Measurements from ENCODE around the gene ARL3. TPM values are rescaled to one million over a fixed set of nuclear protein-coding genes. Genes with fewer than 3 reads are reported as not detected.
A peak's percentile ranks its signal among the peaks of the same experiment; 100 is the strongest.

ARL3 gene
- total and polyA plus RNA-seq, 2 of the 4 experiments (the other 2 are of a cell fraction): 5.0 to 14.3 TPM

- Histone ChIP-seq H2AK9ac (replicated peaks; ENCODE audit: low read depth, low read length, poor library complexity) (no peak overlapping the region), H4K5ac (ENCODE audit: low read depth, low read length) (no peak overlapping the region), H4K91ac (ENCODE audit: insufficient read depth, low read depth, low read length) (no peak overlapping the region), H3K9me1 (ENCODE audit: insufficient read depth, low read length) (0 out of 2 replicates have a peak, but pooled peaks cover 7% of the 10 kb centered on the region), H3K9ac (ENCODE audit: low read depth, low read length) (no peak overlapping the region), H3K27me3 (ENCODE audit: control insufficient read depth, insufficient read depth, low read length) (no peaks in the 10 kb centered on the region), H3K4ac (ENCODE audit: low read depth, low read length) (no peak overlapping the region), H2AK5ac (ENCODE audit: low read depth, low read length) (peak overlapping the region; percentile 14; the same call in 1 of the 2 replicates), H3K9me3 (ENCODE audit: control insufficient read depth, insufficient read depth, low read length) (no peaks in the 10 kb centered on the region), H3K36me3 (ENCODE audit: control insufficient read depth, insufficient read depth, low read length) (peaks cover 8% of the 10 kb centered on the region), H2BK20ac (ENCODE audit: low read depth, low read length) (no peak overlapping the region), H3K27ac (ENCODE audit: insufficient read depth, low read length) (no peak overlapping the region), H3K4me3 (ENCODE audit: insufficient read depth, low read depth, low read length) (no peak overlapping the region), H3K56ac (ENCODE audit: extremely low read depth, insufficient read depth, low read length) (no peak overlapping the region), H3K14ac (replicated peaks; ENCODE audit: low read depth, low read length) (no peak overlapping the region), H3K4me1 (ENCODE audit: control insufficient read depth, insufficient read depth, low read length) (no peaks in the 10 kb centered on the region), H2BK5ac (ENCODE audit: low read depth, low read length, poor library complexity, severe bottlenecking) (no peak overlapping the region), H4K20me1 (ENCODE audit: insufficient read depth, low read length) (no peaks in the 10 kb centered on the region), H3K79me1 (ENCODE audit: low read depth in 1 of 2, low read length in 2 of 2) (no peaks in the 10 kb centered on the region), H4K8ac (ENCODE audit: low read depth in 2 of 2, low read length in 2 of 2) (peak overlapping the region in 1 of 2 experiments; percentile 39; a peak in 1 of 4 replicates), H2BK120ac (ENCODE audit: low read depth, low read length) (no peak overlapping the region), H3K18ac (ENCODE audit: low read depth, low read length) (no peak overlapping the region), H3K23ac (ENCODE audit: low read depth, low read length) (no peak overlapping the region), H2AFZ (replicated peaks; ENCODE audit: low read length, poor library complexity) (peak overlapping the region; percentile 19), H2BK15ac (ENCODE audit: low read depth, low read length) (no peak overlapping the region), H3K4me2 (ENCODE audit: low read depth, low read length) (no peak overlapping the region)
- no peak for DNase-seq
- TF ChIP-seq ELK1 (IDR thresholded peaks at IDR 0.05; ENCODE audit: borderline replicate concordance, low read depth, low read length) (no peak), SMC3 (IDR thresholded peaks at IDR 0.05; ENCODE audit: low read depth, low read length) (no peak), MAFK (IDR thresholded peaks at IDR 0.05; ENCODE audit: low read depth, low read length) (no peak), RFX5 (IDR thresholded peaks at IDR 0.05; ENCODE audit: low read depth, low read length) (no peak), FOS (IDR thresholded peaks at IDR 0.05; ENCODE audit: low read depth, low read length) (no peak), MXI1 (IDR thresholded peaks at IDR 0.05; ENCODE audit: borderline replicate concordance, low read depth, low read length) (no peak), POLR2A (IDR thresholded peaks at IDR 0.05; ENCODE audit: low read depth, low read length) (no peak), RAD21 (IDR thresholded peaks at IDR 0.05; ENCODE audit: low read length) (no peak), BHLHE40 (IDR thresholded peaks at IDR 0.05; ENCODE audit: low read depth, low read length) (no peak), MAZ (IDR thresholded peaks at IDR 0.05; ENCODE audit: borderline replicate concordance, low read depth, low read length) (no peak), RCOR1 (IDR thresholded peaks at IDR 0.05; ENCODE audit: insufficient replicate concordance, low read length) (no peak), CHD1 (IDR thresholded peaks at IDR 0.05; ENCODE audit: low read depth, low read length) (no peak), CEBPB (IDR thresholded peaks at IDR 0.05; ENCODE audit: low read depth, low read length) (no peak), NFE2L2 (IDR thresholded peaks at IDR 0.05; ENCODE audit: low read depth, low read length) (no peak)
- TF ChIP-seq, protein P1, sequence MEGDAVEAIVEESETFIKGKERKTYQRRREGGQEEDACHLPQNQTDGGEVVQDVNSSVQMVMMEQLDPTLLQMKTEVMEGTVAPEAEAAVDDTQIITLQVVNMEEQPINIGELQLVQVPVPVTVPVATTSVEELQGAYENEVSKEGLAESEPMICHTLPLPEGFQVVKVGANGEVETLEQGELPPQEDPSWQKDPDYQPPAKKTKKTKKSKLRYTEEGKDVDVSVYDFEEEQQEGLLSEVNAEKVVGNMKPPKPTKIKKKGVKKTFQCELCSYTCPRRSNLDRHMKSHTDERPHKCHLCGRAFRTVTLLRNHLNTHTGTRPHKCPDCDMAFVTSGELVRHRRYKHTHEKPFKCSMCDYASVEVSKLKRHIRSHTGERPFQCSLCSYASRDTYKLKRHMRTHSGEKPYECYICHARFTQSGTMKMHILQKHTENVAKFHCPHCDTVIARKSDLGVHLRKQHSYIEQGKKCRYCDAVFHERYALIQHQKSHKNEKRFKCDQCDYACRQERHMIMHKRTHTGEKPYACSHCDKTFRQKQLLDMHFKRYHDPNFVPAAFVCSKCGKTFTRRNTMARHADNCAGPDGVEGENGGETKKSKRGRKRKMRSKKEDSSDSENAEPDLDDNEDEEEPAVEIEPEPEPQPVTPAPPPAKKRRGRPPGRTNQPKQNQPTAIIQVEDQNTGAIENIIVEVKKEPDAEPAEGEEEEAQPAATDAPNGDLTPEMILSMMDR (conservative IDR thresholded peaks at IDR 0.05; ENCODE audit: low read depth, low read length): no peak
- TF ChIP-seq, protein P2, sequence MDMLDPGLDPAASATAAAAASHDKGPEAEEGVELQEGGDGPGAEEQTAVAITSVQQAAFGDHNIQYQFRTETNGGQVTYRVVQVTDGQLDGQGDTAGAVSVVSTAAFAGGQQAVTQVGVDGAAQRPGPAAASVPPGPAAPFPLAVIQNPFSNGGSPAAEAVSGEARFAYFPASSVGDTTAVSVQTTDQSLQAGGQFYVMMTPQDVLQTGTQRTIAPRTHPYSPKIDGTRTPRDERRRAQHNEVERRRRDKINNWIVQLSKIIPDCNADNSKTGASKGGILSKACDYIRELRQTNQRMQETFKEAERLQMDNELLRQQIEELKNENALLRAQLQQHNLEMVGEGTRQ (IDR thresholded peaks at IDR 0.05; ENCODE audit: low read depth, low read length): no peak
- BruUV-seq (replicated peaks): no TSS peak
- intact Hi-C loops (cut with micrococcal nuclease) (no loop called here), in situ Hi-C loops (cut with MboI; ENCODE audit: low sequenced_read_pairs) (loop anchor here (10.0 kb wide), 1 partner anchor 330 kb away; no protein-coding TSS in a partner anchor), dilution Hi-C loops (cut with HindIII; ENCODE audit: low sequenced_read_pairs, unreplicated experiment) (no loop called here)
- no peak for ATAC-seq (ENCODE audit: low read depth)
- ChIA-PET POLR2A (ENCODE audit: unreplicated experiment) (no interaction called here), CTCF (no interaction called here)
- WGBS, 2 experiments (ENCODE audit: extremely low coverage in 2 of 2, insufficient read length in 1 of 2): 89% methylated on average over 4 of the region's 9 CpGs; no CpG with 5 or more reads in 1 of the 2 experiments
Measured at GRCh38 chr10:102735065-102735562, 20.9 kb upstream of the ARL3 start.

Measured in IMR-90 (cell line).